ENCODE results near the gene PLCG1.

Gene PLCG1

DNA sequence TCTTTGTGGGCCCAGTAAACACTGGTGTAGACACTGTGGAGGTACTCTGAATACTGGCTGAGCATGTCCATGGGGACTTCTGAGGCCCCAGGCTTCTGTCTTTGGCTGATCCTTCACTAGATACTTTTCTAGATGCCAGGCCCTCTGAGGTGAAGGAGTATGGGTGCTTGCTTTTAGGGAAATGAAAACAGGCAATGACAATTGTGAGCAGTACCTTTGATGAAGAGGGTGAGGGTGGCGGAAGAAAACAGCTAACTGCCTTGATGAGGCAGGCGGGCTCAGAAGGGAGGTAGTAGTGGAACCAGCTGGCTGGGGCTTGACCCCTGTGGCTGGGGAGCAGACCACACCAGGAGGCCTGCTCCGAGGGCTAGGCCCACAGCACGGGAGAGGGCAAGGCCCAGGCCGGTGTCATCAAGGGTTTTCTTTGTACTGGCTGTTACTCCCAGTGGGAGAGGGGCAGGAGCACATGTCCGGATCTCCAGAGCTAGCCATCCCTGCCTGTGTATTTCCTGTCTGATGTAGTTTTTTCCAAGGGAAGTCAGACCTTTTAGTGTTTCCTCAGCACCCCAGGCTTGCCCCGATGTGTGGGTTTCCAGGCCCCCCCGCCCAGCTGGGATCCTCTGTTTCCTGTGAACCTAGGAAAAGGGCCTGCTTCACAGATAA lies 3.9 kb downstream of the PLCG1 start:
- no peak for DNase-seq (ENCODE audit: extremely low read depth in 1 of 2, low read depth in 1 of 2)

- no peak for DNase-seq (ENCODE audit: extremely low read depth in 1 of 2, low read depth in 1 of 2)
Observed at GRCh38 chr20:41142245-41142644, 4.9 kb downstream of the PLCG1 start.

DNA sequence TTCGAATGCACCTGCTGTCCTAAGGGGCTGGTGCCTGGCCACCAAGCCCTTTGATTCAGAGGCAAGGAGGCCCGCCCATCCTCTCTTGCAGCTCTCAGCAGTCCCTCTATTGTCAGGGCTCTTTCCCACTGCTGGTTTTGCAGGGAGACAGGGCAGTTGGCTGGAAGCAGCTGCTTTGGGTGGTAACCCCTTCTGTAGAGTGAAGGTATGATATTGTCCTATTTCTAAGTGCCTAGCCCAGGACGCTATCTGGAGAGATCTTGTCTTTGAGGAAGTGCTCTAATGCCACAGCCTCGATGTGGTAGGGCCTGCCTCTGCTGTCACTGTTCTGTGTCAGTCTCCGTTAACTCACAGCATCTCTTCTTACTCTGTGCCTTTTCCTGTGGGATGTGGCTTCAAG lies 5.6 kb downstream of the PLCG1 start:
- no peak for DNase-seq (ENCODE audit: extremely low read depth in 1 of 2, low read depth in 1 of 2)

GRCh38 chr20:41143354-41143753 lies 6.0 kb downstream of the PLCG1 start:
- no peak for DNase-seq (ENCODE audit: extremely low read depth in 1 of 2, low read depth in 1 of 2)

- DNase-seq (ENCODE audit: extremely low read depth in 1 of 2, low read depth in 1 of 2) = no peak
Observed at GRCh38 chr20:41145317-41145716, 8.0 kb downstream of the PLCG1 start.

GRCh38 chr20:41145821-41146620 lies 8.7 kb downstream of the PLCG1 start:
- no peak for DNase-seq (ENCODE audit: extremely low read depth in 1 of 2, low read depth in 1 of 2)

GRCh38 chr20:41147767-41148191 lies 10.4 kb downstream of the PLCG1 start:
- no peak for DNase-seq (ENCODE audit: extremely low read depth in 1 of 2, low read depth in 1 of 2)

DNA sequence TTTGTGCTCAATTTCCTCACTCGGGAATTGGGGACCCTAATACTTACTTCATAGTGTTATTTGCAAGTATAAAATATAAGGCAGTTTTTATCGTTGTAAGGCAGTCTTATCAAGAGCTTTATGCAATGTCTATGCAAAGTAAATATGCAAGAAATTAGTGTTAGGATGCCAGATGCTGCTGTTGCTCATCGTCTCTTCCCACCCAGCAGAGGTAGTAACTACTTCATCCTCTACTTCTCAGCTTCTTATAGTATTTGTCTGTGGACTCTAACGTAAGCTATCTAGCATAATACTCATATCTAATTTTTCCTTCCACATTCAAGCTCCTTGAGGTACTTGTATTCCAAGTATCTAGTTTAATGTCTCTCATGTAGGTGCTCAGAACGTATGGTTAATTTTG lies 11.6 kb downstream of the PLCG1 start:
- no peak for DNase-seq (ENCODE audit: extremely low read depth in 1 of 2, low read depth in 1 of 2)

DNA sequence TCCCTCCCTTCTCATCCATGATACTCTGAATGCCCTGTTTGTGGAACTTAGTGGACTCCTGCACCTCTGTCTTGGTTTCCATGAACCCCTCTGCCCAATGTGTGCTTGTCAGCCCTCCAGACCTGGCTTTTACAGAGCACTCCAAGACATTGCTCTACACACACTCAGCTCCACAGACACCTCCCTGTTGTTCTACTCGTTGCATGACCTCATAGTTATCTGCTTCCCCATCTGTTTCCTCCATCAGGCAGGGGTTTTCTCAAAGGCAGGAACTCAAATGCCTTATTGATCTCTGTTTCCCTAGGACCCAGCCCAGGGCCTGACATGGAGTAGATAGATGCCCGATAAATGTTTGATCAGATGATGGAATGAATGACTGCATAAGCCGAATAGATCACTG lies 13.3 kb downstream of the PLCG1 start:
- no peak for DNase-seq (ENCODE audit: extremely low read depth in 1 of 2, low read depth in 1 of 2)

DNA sequence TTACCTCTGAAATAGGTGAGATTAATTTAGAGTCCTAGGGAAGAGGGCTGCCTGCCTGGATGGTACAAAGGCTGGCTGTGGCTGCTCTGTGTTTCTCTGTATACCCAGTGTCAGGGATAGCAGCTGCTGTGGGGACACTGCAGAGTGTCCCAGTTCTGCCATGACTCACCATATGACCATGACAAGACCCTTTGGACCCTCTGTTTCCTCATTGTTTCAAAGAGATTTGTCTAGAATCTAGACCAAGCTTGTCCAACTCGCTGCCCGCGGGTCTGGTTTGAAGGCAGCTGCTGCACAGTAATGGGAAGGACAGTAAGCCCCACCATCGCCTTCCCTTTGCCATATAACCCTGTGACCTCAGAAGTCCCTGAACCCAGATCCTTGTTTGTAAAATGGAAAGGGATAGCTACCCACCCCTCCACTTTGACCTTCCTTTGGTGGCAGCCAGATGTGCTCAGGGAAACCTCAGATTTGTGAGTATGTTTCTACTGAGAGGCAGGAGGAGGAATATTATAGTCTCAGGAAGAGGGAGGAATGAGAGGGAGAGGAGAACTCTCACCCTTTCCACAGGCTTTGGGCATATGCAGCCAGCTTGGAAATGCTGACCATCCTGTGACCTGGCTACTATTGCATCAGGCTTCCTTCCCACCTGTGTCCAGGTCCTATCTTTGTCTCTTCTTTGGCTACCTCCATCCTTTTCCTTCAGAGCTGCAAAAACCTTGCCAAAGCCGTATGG lies 14.0 kb downstream of the PLCG1 start:
- DNase-seq (ENCODE audit: extremely low read depth in 1 of 2, low read depth in 1 of 2) = no peak

GRCh38 chr20:41152108-41152757 lies 14.9 kb downstream of the PLCG1 start:
- no peak for DNase-seq (ENCODE audit: extremely low read depth in 1 of 2, low read depth in 1 of 2)

DNA sequence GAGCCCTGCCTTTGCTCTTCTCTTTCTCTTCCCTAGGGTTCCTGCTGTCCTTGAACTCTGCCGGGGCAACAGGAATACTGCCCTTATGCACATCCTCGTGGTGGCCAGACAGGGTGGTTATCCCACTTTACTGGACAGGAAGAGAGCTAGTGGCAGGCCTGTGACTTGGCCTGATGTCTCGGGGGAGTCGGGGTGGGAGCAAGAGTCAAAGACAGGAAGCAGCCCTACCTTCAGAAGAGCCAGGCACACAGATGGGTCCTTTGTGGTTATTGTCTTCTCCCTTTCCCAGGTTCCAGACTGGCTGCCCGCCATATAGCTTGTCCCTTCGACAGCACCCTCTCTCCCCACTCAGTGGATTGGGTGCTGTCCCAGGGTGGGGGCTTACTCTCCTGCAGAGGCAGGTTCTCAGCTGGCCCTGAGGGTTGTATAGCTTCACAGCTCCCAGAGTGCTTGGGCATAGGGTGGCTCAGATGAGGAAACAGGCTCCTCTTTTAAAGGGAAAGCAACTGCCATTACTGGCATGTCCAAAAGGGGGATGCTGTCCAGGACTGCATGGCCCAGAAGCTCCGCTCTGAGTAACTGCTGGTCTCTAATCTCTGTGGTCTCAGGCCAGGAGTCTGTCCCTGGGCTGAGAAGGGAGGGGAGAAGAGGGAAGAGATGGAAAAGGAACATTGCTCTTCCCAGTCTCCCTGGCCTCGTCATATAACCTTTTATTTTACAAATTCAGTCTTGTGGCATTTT lies 17.3 kb downstream of the PLCG1 start:
- DNase-seq (ENCODE audit: extremely low read depth in 1 of 2, low read depth in 1 of 2) = no peak

- DNase-seq (ENCODE audit: extremely low read depth in 1 of 2, low read depth in 1 of 2) = no peak
Observed at GRCh38 chr20:41155261-41155660, 17.9 kb downstream of the PLCG1 start.

GRCh38 chr20:41158082-41158625 lies 20.8 kb downstream of the PLCG1 start:
- no peak for DNase-seq (ENCODE audit: extremely low read depth in 1 of 2, low read depth in 1 of 2)

DNA sequence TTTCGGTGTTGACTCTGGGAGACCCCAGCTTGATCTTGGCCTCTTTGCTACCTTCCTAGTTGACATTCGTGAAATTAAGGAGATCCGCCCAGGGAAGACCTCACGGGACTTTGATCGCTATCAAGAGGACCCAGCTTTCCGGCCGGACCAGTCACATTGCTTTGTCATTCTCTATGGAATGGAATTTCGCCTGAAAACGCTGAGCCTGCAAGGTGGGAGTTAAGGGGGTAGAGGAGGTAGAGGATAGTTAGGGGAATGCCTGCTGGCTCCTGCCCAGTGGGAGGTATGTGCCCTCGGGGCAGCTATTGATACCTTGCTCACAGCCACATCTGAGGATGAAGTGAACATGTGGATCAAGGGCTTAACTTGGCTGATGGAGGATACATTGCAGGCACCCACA lies 22.2 kb downstream of the PLCG1 start:
- DNase-seq (ENCODE audit: extremely low read depth in 1 of 2, low read depth in 1 of 2) = no peak

DNA sequence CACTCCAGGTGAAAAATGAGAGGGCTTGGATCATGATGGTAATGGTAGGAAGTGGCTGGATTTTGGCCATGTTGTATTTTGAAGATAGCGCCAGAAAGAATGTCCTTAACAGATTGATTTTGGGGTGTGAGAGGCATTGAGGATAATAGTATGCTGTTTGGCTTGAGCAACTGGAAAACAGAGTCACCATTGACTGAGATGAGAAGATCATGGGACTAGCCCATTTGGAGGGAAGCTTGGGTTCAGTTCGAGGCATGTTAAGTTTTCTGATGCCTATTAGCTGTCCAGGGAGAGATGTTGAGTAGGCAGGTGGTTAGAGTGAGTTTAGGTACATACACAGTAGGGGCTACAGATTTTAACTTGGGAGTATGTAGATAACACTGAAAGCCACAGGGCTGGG lies 23.3 kb downstream of the PLCG1 start:
- DNase-seq (ENCODE audit: extremely low read depth in 1 of 2, low read depth in 1 of 2) = no peak

DNA sequence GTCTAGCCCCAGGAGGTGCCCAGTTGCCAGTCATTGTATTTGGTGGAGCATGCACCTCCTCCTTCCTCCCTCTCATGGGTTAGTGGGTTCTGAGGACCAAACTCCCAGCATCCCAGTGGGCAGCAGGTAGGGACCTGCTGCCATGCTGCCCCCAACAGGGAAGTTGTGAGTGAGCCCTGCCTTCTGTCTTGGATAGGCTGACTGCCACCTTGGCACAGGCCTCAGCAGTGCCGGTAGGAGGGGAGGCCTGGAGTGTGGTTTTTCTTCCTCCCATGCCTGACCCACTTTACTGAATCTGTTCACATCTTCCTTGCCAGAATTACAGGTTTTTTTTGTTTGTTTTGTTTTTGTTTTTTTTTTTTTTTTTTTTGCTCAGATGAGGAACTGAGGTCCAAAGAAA lies 24.5 kb downstream of the PLCG1 start:
- DNase-seq (ENCODE audit: extremely low read depth in 1 of 2, low read depth in 1 of 2) = no peak

DNA sequence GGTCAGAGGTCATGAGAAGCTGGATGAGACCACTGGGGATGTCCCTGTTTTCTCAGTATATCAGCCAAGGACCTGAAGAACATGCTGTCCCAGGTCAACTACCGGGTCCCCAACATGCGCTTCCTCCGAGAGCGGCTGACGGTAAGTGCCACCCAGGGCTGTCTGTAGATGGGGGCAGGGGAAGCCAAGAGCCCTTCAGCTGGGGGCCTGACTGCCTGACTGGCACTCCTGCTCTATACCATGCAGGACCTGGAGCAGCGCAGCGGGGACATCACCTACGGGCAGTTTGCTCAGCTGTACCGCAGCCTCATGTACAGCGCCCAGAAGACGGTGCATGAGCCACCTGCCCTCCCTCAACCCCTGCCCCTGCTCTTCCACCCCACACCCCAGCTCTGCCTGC lies 25.1 kb downstream of the PLCG1 start:
- DNase-seq (ENCODE audit: extremely low read depth in 1 of 2, low read depth in 1 of 2) = no peak

GRCh38 chr20:41163821-41164220 lies 26.5 kb downstream of the PLCG1 start:
- DNase-seq (ENCODE audit: extremely low read depth in 1 of 2, low read depth in 1 of 2) = no peak
